NCI-H1417 (cell line): Measurements from ENCODE around the gene GBE1.

Source experiments
- DNase-seq, 3 experiments: peaks; one replicate each; lab custom pipeline; 2025; lab: John Stamatoyannopoulos, UW

Gene GBE1

DNA sequence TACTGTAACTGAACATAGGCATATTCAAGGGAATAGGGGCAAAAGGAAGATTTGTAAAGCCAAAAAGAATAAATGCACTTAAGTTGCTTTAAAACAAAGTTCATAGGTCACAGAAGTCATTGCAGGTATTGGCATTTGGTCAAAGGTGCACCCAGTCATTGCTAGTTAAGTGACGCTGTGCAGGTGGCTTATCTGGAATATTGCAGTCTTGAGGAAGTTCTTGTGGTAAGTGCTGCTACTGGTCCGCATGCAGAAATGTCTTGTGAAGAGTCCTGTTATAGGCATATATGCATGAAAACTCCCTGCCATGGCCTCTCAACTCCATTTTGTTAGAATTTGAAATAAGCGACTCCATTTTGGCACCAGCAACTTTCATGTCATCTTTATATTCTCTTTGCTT lies 293.1 kb downstream of the GBE1 start:
- no peak for DNase-seq

DNA sequence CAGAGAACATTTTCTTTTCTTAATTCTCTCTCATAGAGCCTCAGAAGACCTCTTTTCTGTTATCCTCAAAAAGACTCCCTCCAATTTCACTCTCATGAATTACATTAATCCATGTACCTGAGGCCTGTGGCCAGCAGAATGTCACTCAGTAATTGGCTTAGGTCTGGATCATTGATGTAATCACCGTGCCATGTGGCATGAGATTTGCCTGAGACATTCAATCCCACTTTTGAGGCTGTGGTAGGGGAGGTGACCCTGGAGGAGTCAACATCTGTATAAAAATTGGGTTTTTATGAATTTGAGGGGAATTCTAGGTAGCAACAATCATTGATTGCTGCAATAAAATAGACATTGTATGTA lies 295.3 kb downstream of the GBE1 start:
- no peak for DNase-seq

DNA sequence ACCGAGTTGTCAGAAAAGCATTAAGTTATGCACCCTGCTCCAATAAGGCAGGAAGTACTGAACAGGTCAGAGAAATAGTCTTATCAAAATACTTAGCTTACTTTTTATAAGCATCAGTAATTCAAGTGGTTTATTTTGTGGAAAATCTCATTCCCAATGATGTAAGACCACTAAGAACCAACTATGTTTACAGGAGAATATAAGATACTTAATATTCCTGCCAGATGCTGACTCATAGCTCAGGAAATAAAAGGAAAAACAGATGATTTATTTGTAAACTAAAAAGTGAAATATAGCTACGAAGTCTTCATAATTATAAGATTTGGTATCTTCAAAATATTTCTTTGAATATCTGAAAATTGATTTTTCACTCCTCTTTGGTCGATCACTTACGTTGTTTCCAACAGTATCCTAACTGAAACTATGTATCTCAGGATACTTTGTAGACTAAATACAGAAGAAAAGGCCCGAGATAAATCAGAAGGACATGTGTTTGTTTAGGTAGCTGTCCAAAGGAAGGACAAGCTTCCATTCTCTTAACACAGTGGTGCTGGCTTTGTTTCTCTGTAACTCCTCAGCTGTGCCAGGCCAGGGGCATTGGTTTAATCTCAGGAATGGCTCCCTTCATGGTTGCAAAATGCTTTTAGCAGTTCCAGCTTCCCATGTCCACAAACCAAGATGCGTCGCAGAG lies 295.8 kb downstream of the GBE1 start:
- DNase-seq = no peak

DNA sequence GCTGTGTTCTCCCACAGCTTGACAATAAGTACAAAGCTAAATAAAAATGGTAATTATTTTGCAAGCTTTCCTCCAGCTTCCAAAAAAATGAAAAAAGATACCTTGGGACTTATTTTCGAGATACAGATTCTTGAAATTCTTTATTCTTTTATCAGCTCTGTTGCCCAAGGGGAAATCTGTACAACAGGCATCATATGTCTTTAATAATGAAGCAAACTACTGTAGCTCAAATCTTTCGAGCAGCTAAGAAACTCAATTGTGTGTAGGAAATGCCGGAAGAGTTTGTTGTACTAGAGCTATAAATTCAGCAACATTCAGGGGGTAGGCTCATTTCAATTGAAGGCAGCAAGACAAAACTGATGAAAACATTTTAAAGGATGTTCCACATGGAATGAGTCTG lies 297.7 kb downstream of the GBE1 start:
- no peak for DNase-seq

DNA sequence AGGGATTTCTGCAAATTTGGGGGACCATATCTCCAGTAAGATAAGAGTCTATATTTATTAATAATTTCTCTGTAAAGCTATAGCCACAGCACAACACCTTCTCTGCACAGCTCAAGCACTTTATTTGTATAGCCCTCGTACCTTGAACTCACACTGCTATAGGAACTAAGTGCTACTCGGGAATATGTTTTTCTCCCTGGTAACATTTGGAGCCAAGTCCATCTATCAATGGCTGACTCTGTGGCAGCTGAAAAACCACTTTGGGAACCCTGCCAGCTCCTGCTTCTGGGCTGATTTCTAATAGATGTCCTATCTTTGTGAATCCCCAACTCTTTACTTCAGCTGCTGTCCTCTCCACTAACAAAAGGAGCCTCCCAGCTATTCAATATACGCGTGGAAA lies 298.5 kb downstream of the GBE1 start:
- DNase-seq = peak in 1 of 3 experiments; percentile 4

DNA sequence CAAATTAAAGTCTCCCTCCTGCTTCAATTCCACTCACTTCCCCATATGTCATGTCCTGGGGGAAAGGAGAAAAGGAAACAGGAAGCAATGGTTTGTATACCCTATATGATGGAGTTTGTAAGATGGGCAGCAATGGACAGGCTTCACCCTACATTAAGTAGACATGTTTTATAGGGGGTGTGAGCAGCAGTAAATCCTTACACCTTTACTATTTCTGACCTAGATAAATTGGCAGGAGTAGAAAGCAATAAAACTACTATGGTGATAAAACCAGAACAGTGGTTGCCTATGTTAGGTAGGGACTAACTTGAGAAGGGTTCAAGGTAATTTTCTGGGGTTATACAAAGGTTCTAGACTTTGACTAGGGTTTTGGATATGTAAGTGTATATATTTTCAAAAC lies 301.7 kb downstream of the GBE1 start:
- DNase-seq = no peak

DNA sequence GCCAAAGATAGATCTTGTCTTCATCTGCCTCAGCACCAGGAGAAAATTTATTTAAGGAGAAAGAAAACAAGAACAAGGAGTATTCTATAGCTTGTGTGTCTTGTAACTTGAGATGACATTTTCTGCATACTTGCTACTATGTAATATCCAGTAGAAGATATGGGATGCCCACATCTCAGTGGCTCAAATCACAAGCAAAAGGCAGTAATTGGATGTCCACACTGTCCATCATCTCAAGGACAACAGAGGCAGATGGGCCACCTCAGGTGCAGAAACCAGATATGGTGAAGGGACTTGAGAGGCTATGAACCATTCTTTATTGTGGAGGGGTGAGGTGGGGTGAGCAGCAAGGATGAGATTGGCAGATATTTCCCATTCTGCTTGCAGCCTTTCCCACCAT lies 309.0 kb downstream of the GBE1 start:
- DNase-seq = no peak

DNA sequence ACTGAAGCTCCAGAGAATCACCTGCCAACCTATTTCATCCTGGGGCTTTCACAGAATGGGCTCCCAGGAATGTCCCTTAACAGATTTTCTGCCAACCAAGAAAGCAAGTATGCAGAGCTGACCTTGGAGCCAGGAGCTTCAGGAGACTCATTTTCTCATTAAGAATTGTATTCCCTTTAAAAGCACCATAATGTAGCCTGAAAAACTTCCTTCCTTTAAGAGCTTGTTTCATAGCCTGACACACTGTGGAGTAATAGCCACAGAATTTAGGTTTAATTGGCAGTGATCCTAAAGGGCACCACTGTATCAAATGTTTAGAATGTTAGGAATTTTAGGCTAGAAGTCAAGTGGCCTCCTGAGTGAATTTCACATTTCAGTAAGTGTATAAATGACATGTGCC lies 309.8 kb downstream of the GBE1 start:
- DNase-seq = no peak

DNA sequence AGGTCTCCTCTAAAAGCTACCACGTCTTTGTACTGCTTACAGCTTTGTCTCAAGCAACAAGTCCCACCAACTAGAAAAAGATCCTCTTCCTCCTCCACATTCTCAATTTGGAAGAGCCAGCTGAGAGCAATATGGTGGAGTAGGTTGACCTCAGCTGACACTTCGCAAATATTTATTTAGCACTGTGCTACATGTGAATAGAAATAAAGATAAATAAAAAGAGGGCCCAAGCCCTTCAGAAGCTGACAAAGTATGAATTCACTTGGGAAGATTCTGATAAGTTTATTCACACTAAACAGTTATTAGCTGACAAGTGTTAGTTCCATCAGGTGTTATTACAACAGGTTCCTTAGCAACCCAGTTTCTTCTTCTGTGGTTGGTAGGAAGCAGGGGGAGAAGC lies 310.3 kb downstream of the GBE1 start:
- DNase-seq = peak in 1 of 3 experiments; percentile 1

DNA sequence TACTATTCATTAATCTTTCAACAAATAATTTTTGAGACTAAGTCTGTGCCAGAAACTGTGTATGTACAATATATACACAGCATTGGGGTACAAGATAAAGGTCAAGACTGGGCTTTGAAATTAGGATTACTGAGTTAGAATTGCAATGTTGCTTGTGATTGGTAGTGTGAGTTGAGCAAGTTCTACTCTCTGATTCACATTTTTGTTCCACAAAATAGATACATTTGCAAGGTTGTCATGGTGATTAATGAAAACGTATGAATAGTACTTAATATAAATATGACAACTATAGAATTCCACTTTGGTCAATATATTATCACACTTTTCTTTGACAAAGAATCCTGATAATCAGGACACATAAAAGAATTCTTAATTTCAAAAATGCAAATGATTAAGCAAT lies 314.6 kb downstream of the GBE1 start:
- DNase-seq = no peak

DNA sequence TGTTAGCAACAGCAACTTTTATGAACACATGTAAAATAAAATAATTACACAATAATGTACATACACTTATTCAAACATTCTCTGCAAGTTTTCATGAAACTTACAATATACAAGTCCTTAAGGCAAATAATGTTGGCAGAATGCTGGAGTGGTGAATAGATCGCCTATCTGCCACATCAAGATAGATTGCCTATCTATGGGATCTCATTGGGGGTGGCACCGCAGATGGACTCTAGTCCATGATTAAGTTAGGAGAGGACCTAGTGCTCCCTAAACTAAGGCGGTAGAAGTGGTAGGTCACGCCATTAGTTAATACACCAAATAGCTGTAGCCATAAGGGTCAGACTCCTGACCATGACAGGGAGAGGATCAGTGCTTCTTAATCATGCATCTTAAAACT lies 315.7 kb downstream of the GBE1 start:
- DNase-seq = no peak

DNA sequence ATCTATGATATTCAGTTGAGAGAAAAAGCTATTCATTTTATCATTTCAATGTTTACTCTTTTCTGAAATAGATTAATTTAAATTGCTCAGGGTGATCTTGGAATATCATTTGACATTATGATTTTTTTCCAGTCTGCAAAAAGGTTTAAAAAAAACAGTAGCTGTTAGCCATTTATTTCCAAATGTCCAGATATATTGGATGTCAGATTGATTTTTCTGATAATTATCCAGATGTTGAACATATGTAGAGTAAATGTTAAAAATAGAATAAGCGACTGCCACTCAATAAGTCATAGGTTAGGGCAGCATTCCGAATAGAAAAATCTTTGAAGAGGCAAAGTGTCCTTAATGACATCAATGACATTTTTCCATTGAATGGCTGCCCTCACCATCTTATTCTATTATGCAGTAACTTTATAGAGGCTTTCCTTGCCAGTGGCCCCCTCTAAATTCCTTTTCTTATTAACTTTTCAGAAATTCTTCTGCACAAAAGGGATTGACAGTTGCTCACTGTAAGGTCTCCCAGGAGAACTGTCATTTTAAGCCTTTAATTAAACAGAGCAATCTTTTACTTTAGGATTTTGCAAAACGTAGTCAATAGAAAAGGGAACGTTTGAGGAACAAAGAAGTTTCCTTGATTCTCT lies 316.5 kb downstream of the GBE1 start:
- DNase-seq = no peak

DNA sequence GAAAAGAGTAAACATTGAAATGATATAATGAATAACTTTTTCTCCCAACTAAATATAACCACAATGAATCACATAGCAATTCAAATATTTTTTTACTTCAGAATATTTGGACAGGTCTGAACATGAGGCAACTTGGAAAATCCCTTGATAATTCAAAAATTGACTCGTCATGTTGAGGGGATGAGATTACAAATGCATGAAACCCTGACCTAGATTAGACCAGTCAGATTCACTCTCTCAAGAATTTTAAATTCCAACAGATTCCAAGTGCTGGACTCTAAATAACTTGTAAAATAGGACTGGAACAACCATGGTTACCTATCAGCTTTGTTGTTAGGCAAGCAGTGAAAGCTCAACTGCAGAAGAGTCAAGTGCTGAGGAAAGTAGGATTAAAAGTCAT lies 317.5 kb downstream of the GBE1 start:
- no peak for DNase-seq

DNA sequence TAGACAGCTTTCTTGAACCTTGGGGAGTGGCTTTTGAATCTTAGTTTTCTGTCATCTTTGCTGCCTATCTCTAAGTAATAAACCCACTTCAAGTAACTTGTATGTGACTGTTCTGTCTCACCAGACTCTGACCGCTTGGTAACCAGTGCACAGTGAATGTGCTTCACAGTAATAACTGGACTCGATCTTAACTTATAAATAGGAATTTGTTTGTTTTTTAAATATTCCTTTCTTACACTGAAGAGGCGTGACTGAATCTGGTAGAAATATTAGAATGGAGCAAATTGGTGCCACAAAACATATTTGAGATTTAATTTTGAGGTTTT lies 318.0 kb downstream of the GBE1 start:
- DNase-seq = no peak

DNA sequence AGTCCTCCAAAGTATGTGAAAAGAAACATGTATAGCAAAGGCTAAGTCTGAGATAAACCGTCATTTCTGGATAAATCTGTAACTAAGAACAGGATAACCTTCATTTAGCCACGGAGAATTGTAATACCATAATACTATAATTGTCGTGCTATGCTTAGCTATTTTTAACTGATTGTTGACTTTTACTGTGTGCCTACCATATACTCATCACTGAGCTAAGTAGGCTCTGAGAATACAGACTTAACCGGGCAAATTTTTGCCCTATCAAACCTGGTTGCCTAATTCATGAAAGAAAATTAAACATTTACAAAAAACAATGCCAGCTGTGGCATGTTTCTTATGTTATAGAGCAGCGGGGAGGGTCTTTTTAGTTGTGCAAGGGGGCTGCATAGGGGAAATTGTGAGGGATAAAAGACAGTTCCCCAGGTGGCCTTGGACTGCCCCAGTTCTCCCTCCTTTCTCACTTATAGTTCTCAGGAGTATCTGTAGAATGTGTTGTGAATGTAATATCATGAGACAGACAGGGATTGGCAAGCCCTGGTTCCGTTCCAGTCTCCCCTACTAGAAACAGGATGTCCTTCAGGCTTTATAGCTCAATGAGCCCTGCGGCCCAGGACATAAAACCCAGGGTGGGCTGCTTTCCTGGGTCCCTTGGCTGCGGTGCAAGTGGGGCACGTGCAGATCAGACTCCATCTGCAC lies 318.5 kb downstream of the GBE1 start:
- DNase-seq = no peak

DNA sequence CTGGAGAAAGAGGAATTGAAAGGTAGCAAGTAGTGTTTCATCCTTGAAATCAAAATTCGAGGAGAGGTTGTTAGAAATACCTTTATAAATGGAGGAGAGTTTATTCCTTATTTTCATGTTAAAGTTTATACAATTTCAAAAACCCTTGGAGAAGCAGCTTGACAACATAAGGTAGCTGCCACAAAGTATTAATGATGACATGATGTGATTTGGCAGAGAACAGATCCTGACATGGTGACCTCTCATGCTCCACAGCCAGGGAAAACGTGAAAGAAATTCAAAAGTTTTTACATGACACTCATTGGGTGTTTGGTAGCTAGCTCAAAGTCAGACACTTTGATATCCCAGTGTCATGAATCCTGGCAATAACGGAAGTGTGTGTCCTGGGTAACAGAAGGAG lies 320.8 kb downstream of the GBE1 start:
- no peak for DNase-seq
